Esophagus squamous epithelium (tissue), 5 donors: ENCODE data around the gene SPTBN5. TPM values are rescaled to one million over a fixed set of nuclear protein-coding genes. Genes with fewer than 3 reads are reported as not detected.

Experiments used
- DNase-seq: peaks from one replicate; lab custom pipeline; 2025; lab: John Stamatoyannopoulos, UW
- H3K27ac ChIP-seq, 4 donors: fragments of 200-600 bp; sonication (generic); one replicate each; pipeline ENCODE4 v1.5.1; 2016 to 2019; ENCODE audit warnings: mild to moderate bottlenecking in 1 of 4
- H3K27me3 ChIP-seq, 4 donors: fragments of 200-600 bp; sonication (generic); 1 replicate in 3 of 4; 2 replicates in 1 of 4; pipeline versions ENCODE4 v1.5.1 to v1.6.0; 2017 to 2021; ENCODE audit warnings: antibody characterized with exemption in 1 of 4
- H3K36me3 ChIP-seq, 3 donors: fragments of 200-600 bp; sonication (generic); one replicate each; pipeline ENCODE4 v1.5.1; 2016 to 2019
- H3K4me1 ChIP-seq, 3 donors: fragments of 200-600 bp; sonication (generic); one replicate each; pipeline ENCODE4 v1.5.1; 2017 to 2019
- H3K4me3 ChIP-seq, 4 donors: fragments of 200-600 bp; sonication (generic); 1 replicate in 3 of 4; 2 replicates in 1 of 4; pipeline ENCODE4 v1.5.1; 2016 to 2019; ENCODE audit warnings: mild to moderate bottlenecking in 2 of 4, moderate library complexity in 1 of 4
- H3K9me3 ChIP-seq, 3 donors: fragments of 200-600 bp; sonication (generic); one replicate each; pipeline ENCODE4 v1.5.1; 2016 to 2019
- CTCF ChIP-seq, 6 experiments: fragments of 450-650 bp in 4 of 6; fragments of 200-600 bp in 2 of 6; sonication (generic) in 2 of 6; IDR thresholded peaks; one replicate each; pipeline ENCODE4 v1.5.1; 2016 to 2019; ENCODE audit warnings: antibody characterized with exemption in 6 of 6, mild to moderate bottlenecking in 4 of 6, moderate library complexity in 4 of 6
- POLR2A ChIP-seq, 4 donors: fragments of 450-650 bp; IDR thresholded peaks; one replicate each; pipeline ENCODE4 v1.6.1; 2017; ENCODE audit warnings: antibody characterized with exemption in 4 of 4, mild to moderate bottlenecking in 4 of 4, moderate library complexity in 3 of 4
- WGBS, 2 donors: methylation state at CpG; one replicate each; pipeline ENCODE4 v1.1.5; 2018; 5-methylcytosine and 5-hydroxymethylcytosine counted together
- intact Hi-C: fragments of 100-400 bp; cut with DNase I; formaldehyde crosslinking; loops from one replicate; pipeline ENCODE4 v1.15.0; 2022
- total RNA-seq, 4 donors: library from RNA; depleted of rRNA; stranded (reverse); fragments of >200 nt; gene quantifications; one replicate each; pipeline ENCODE4 v1.1.0, GENCODE V29; 2016
- donor health status: DM: yes; HTN: yes; CAD: no.

SPTBN5 gene
- total RNA-seq, 4 donors from 2014 or later = 1.9 to 4.4 (median 3.4) TPM

- DNase-seq = no peak
- intact Hi-C loops = no loop called here
- no peak overlapping the region for H3K4me3 ChIP-seq
- 50% methylated on average over 2 of the region's 12 CpGs; no CpG with 5 or more reads in 1 of the 2 donors for WGBS, 2 donors
- H3K9me3 ChIP-seq = no peaks in the 10 kb centered on the region
- no peaks in the 10 kb centered on the region for H3K27me3 ChIP-seq
- peaks cover 18 to 46% (median 25%) of the 10 kb centered on the region in 3 donors for H3K4me1 ChIP-seq
- no peak overlapping the region for H3K27ac ChIP-seq
- peaks cover 30 to 93% (median 60%) of the 10 kb centered on the region in 3 donors for H3K36me3 ChIP-seq
- no peak for TF ChIP-seq CTCF (IDR thresholded peaks at IDR 0.05)
- TF ChIP-seq POLR2A (IDR thresholded peaks at IDR 0.05) = no peak
Measured at GRCh38 chr15:41844814-41845213, 49.0 kb downstream of the SPTBN5 start.

GRCh38 chr15:41843571-41843970 is 50.3 kb downstream of the SPTBN5 start:
- DNase-seq = no peak
- H3K27me3 ChIP-seq = no peaks in the 10 kb centered on the region
- whole genome bisulfite sequencing, 2 donors = 50% methylated on average over 2 of the region's 10 CpGs; no CpG with 5 or more reads in 1 of the 2 donors
- H3K4me3 ChIP-seq = no peak overlapping the region
- TF ChIP-seq CTCF (IDR thresholded peaks at IDR 0.05) = no peak
- TF ChIP-seq POLR2A (IDR thresholded peaks at IDR 0.05) = no peak
- H3K27ac ChIP-seq = no peak overlapping the region
- H3K36me3 ChIP-seq = peaks cover 30 to 86% (median 58%) of the 10 kb centered on the region in 3 donors
- no peaks in the 10 kb centered on the region for H3K9me3 ChIP-seq
- intact Hi-C loops = no loop called here
- H3K4me1 ChIP-seq = peaks cover 21 to 46% (median 24%) of the 10 kb centered on the region in 3 donors

- Histone ChIP-seq H3K9me3 (no peaks in the 10 kb centered on the region), H3K4me3 (no peak overlapping the region), H3K4me1 (peaks cover 27 to 48% (median 29%) of the 10 kb centered on the region in 3 donors), H3K27me3 (no peaks in the 10 kb centered on the region), H3K36me3 (peaks cover 25 to 85% (median 44%) of the 10 kb centered on the region in 3 donors), H3K27ac (no peak overlapping the region)
- TF ChIP-seq POLR2A (IDR thresholded peaks at IDR 0.05) (no peak), CTCF (IDR thresholded peaks at IDR 0.05) (no peak)
- WGBS, 2 donors = 87 to 90% methylated on average over 2 to 4 of the region's 12 CpGs
- intact Hi-C loops = no loop called here
- DNase-seq = no peak
Measured at GRCh38 chr15:41842229-41842628, 51.6 kb downstream of the SPTBN5 start.

GRCh38 chr15:41841131-41841530 is 52.7 kb downstream of the SPTBN5 start:
- no peak for TF ChIP-seq POLR2A (IDR thresholded peaks at IDR 0.05)
- no peak for TF ChIP-seq CTCF (IDR thresholded peaks at IDR 0.05)
- Histone ChIP-seq H3K9me3 (no peaks in the 10 kb centered on the region), H3K4me1 (peaks cover 27 to 59% (median 29%) of the 10 kb centered on the region in 3 donors), H3K27ac (no peak overlapping the region), H3K27me3 (no peaks in the 10 kb centered on the region), H3K4me3 (no peak overlapping the region), H3K36me3 (peaks cover 15 to 85% (median 33%) of the 10 kb centered on the region in 3 donors)
- intact Hi-C loops = no loop called here
- DNase-seq = no peak
- 67 to 95% methylated on average over 1 to 4 of the region's 10 CpGs for WGBS, 2 donors

GRCh38 chr15:41840673-41841072 is 53.2 kb downstream of the SPTBN5 start:
- H3K9me3 ChIP-seq = no peaks in the 10 kb centered on the region
- peak overlapping the region in 1 of 4 donors; percentile 92 for H3K27ac ChIP-seq
- TF ChIP-seq CTCF (IDR thresholded peaks at IDR 0.05) = no peak
- TF ChIP-seq POLR2A (IDR thresholded peaks at IDR 0.05) = no peak
- no peak for DNase-seq
- H3K4me3 ChIP-seq = peak overlapping the region in 2 of 4 donors; percentile 34 to 40
- 72 to 80% methylated on average over 13 to 14 of the region's 15 CpGs for WGBS, 2 donors
- peaks cover 27 to 64% (median 29%) of the 10 kb centered on the region in 3 donors for H3K4me1 ChIP-seq
- intact Hi-C loops = no loop called here
- H3K27me3 ChIP-seq = no peaks in the 10 kb centered on the region
- peaks cover 15 to 85% (median 31%) of the 10 kb centered on the region in 3 donors for H3K36me3 ChIP-seq
